Measurements from ENCODE around the gene FAM111B. TPM values are rescaled to one million over a fixed set of nuclear protein-coding genes. Genes with fewer than 3 reads are reported as not detected.

The FAM111B gene
- total RNA-seq, 3 donors from 2014 or later (not counting 1 experiment from before 2014, with no cell fraction given): 1.2 to 1.9 (median 1.4) TPM

DNA sequence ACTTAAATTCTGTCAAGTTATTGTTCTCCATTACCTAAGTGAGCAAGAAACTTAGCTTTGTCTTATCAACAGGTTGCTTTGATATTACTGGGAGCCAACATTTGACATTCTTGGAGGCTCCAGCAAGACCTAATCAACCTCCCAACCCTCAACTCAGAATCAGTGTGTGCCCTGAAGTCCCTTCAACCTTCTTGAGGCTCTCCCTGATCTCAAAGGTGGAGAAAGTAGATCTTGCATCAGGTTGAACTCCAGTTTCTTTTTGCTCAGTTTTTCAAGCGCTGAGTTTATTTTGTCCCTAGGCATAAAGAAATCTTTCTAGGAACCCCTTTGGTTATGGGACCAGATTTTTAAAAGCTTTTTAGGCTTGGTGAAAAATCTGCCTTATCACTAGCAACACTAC is 37.1 kb downstream of the FAM111B start:
- TF ChIP-seq, protein P1, sequence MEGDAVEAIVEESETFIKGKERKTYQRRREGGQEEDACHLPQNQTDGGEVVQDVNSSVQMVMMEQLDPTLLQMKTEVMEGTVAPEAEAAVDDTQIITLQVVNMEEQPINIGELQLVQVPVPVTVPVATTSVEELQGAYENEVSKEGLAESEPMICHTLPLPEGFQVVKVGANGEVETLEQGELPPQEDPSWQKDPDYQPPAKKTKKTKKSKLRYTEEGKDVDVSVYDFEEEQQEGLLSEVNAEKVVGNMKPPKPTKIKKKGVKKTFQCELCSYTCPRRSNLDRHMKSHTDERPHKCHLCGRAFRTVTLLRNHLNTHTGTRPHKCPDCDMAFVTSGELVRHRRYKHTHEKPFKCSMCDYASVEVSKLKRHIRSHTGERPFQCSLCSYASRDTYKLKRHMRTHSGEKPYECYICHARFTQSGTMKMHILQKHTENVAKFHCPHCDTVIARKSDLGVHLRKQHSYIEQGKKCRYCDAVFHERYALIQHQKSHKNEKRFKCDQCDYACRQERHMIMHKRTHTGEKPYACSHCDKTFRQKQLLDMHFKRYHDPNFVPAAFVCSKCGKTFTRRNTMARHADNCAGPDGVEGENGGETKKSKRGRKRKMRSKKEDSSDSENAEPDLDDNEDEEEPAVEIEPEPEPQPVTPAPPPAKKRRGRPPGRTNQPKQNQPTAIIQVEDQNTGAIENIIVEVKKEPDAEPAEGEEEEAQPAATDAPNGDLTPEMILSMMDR (IDR thresholded peaks at IDR 0.05): no peak
- Mint-ChIP-seq H3K4me1 (peaks cover 53 to 54% of the 10 kb centered on the region in 2 donors), H3K27ac (peak overlapping the region; percentile 95 to 98), H3K9me3 (no peaks in the 10 kb centered on the region), H3K36me3 (peaks cover 3% of the 10 kb centered on the region), H3K4me3 (peak overlapping the region; percentile 100), H3K27me3 (ENCODE audit: low read depth in 2 of 2) (no peaks in the 10 kb centered on the region)
- Histone ChIP-seq H3K27me3 (ENCODE audit: control insufficient read depth, insufficient read depth, low read length) (no peaks in the 10 kb centered on the region), H3K27ac (ENCODE audit: low read length) (peak overlapping the region; percentile 94), H3K36me3 (ENCODE audit: control insufficient read depth, insufficient read depth, low read length) (peaks cover 8% of the 10 kb centered on the region), H3K9me3 (ENCODE audit: control insufficient read depth, insufficient read depth, low read length) (no peaks in the 10 kb centered on the region), H3K4me1 (ENCODE audit: control insufficient read depth, insufficient read depth, low read length) (peaks cover 18% of the 10 kb centered on the region), H3K4me3 (ENCODE audit: low read length) (peak overlapping the region; percentile 49)
- DNase-seq: peak in 1 of 2 donors; percentile 31
- 88% methylated on average over 1 of the region's 1 CpG for WGBS (ENCODE audit: insufficient coverage)
- intact Hi-C loops (cut with micrococcal nuclease): loop anchor here (5.0 kb wide), 1 partner anchor 1487 kb away; the partner anchor contains the start of gene CLP1
- no peak for ATAC-seq

DNA sequence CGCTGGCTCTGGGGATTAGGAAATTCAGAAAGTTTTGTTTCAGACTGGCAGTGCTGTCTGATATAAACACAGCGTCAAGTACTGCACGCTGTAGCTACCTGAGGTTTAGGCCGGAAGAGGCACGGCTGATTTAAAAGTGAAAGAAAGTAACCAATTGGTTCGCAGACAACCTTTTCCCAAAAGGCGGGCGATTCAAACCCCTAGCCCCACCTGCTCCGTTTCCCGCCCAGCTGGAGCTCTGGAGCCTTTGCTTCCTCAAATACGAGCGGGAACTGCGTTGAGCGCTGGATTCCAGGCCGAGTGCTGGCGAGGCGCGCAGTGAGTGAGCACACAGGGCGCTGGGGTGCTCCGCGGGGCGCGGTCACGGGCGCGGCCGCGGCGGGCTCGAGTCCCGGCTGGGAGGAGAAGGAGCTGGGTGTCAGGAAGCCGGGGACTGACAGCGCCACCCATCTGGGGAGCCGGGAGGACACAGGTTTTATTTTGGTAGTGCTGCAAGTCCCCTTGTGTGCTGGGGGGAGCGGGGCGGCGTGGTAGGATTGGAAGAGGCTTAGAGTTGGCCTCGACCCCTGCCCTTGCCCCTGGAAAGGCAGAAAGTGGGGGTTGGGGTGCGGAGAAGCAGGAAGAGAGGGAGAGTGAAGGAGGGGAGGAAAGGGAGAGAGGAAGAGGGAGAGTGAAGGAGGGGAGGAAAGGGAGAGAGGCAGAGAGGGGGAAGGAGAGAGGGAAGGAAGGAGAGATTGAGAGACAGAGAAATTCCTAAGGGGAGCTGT is 37.7 kb downstream of the FAM111B start:
- ATAC-seq (peak; percentile 61 to 81 (median 72)), DNase-seq (peak; percentile 56 to 91)
- Histone ChIP-seq H3K9me3 (ENCODE audit: control insufficient read depth, insufficient read depth, low read length) (no peaks in the 10 kb centered on the region), H3K27ac (ENCODE audit: low read length) (peak overlapping the region; percentile 94), H3K36me3 (ENCODE audit: control insufficient read depth, insufficient read depth, low read length) (peaks cover 12% of the 10 kb centered on the region), H3K4me1 (ENCODE audit: control insufficient read depth, insufficient read depth, low read length) (peaks cover 18% of the 10 kb centered on the region), H3K27me3 (ENCODE audit: control insufficient read depth, insufficient read depth, low read length) (no peaks in the 10 kb centered on the region), H3K4me3 (ENCODE audit: low read length) (peak overlapping the region; percentile 49)
- intact Hi-C loops (cut with micrococcal nuclease): loop anchor here (5.0 kb wide), 1 partner anchor 1487 kb away; the partner anchor contains the start of gene CLP1
- H3K27me3 Mint-ChIP-seq (ENCODE audit: low read depth in 2 of 2): no peaks in the 10 kb centered on the region
- H3K4me1 Mint-ChIP-seq: peaks cover 55 to 57% of the 10 kb centered on the region in 2 donors
- TF ChIP-seq, protein P1 (IDR thresholded peaks at IDR 0.05): no peak
- peak overlapping the region; percentile 100 for H3K4me3 Mint-ChIP-seq
- no peaks in the 10 kb centered on the region for H3K9me3 Mint-ChIP-seq
- WGBS (ENCODE audit: insufficient coverage): 1% methylated on average over 39 of the region's 39 CpGs
- peak overlapping the region; percentile 95 to 98 for H3K27ac Mint-ChIP-seq
- H3K36me3 Mint-ChIP-seq: peaks cover 5% of the 10 kb centered on the region

DNA sequence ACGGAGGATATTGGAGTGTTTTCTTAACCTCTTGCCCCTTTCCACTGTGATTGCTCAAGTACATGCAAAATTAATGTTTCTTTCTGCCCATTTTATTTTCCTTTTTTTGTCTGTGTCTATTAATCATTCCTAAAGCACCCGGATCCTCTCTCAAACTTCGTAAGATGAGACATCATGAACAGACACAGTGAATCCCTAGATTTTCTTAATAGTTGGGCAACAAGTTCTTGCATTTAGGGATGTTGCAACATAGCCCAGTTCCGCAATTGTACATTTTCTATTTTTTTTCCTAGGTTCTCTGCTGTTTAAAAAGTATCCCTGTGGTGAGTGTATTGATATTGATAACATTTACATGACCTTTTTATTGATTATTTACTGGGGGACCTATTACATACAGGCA is 38.5 kb downstream of the FAM111B start:
- intact Hi-C loops (cut with micrococcal nuclease): no loop called here
- TF ChIP-seq, protein P1 (IDR thresholded peaks at IDR 0.05): no peak
- WGBS (ENCODE audit: insufficient coverage): 58% methylated on average over 2 of the region's 4 CpGs
- Histone ChIP-seq H3K27ac (ENCODE audit: low read length) (no peak overlapping the region), H3K4me1 (ENCODE audit: control insufficient read depth, insufficient read depth, low read length) (peaks cover 18% of the 10 kb centered on the region), H3K27me3 (ENCODE audit: control insufficient read depth, insufficient read depth, low read length) (no peaks in the 10 kb centered on the region), H3K4me3 (ENCODE audit: low read length) (no peak overlapping the region), H3K36me3 (ENCODE audit: control insufficient read depth, insufficient read depth, low read length) (peaks cover 20% of the 10 kb centered on the region), H3K9me3 (ENCODE audit: control insufficient read depth, insufficient read depth, low read length) (no peaks in the 10 kb centered on the region)
- DNase-seq: no peak
- Mint-ChIP-seq H3K36me3 (peaks cover 5% of the 10 kb centered on the region), H3K4me3 (peak overlapping the region; percentile 100), H3K9me3 (no peaks in the 10 kb centered on the region), H3K27ac (peak overlapping the region; percentile 95 to 98), H3K27me3 (ENCODE audit: low read depth in 2 of 2) (no peaks in the 10 kb centered on the region), H3K4me1 (peaks cover 55 to 57% of the 10 kb centered on the region in 2 donors)
- ATAC-seq: no peak
